HFF-Myc (cell line): ENCODE data around the gene NKX6-2.

Experiments
- DNase-seq: peaks from one replicate; pipeline ENCODE4 v3.0.0-alpha.2; 2011; ENCODE audit warnings: low read depth; ENCODE audit errors: extremely low read depth
- H3K4me3 ChIP-seq: replicated peaks from 2 replicates; pipeline ENCODE4 v1.5.1; 2011; ENCODE audit warnings: low read depth, mild to moderate bottlenecking, control low read depth, low read length
- CTCF ChIP-seq: IDR thresholded peaks from 2 replicates; pipeline ENCODE4 v1.5.1; 2012; ENCODE audit warnings: mild to moderate bottlenecking, low read depth, low read length, control low read depth; ENCODE audit errors: missing control alignments

Gene NKX6-2

GRCh38 chr10:132807621-132808049 is 21.7 kb upstream of the NKX6-2 start:
- TF ChIP-seq CTCF = no peak
- H3K4me3 ChIP-seq = no peak overlapping the region
- DNase-seq = no peak

GRCh38 chr10:132806561-132807003 is 20.6 kb upstream of the NKX6-2 start:
- H3K4me3 ChIP-seq = no peak overlapping the region
- DNase-seq = no peak
- no peak for TF ChIP-seq CTCF

- no peak for DNase-seq
- H3K4me3 ChIP-seq = no peak overlapping the region
- no peak for TF ChIP-seq CTCF
Measured at GRCh38 chr10:132806110-132806509, 20.2 kb upstream of the NKX6-2 start.

- TF ChIP-seq CTCF = no peak
- no peak for DNase-seq
- no peak overlapping the region for H3K4me3 ChIP-seq
Measured at GRCh38 chr10:132805599-132805998, 19.7 kb upstream of the NKX6-2 start.

- TF ChIP-seq CTCF = no peak
- no peak for DNase-seq
- H3K4me3 ChIP-seq = no peak overlapping the region
Measured at GRCh38 chr10:132804785-132805426, 19.0 kb upstream of the NKX6-2 start.

- no peak overlapping the region for H3K4me3 ChIP-seq
- no peak for TF ChIP-seq CTCF
- DNase-seq = no peak
Measured at GRCh38 chr10:132804287-132804686, 18.3 kb upstream of the NKX6-2 start.
